Mucosa of rectum (tissue), 2 donors: ENCODE measurements around the gene DDX3Y.

Experiments used
- H3K27ac ChIP-seq, 2 donors: one replicate each; pipeline ENCODE4 v1.7.0; 2013; ENCODE audit warnings: inconsistent platforms in 2 of 2, low read depth in 2 of 2, low read length in 2 of 2
- H3K27me3 ChIP-seq, 2 donors: one replicate each; pipeline ENCODE4 v1.7.0; 2013; ENCODE audit warnings: low read length in 2 of 2; ENCODE audit not compliant: control insufficient read depth in 2 of 2, insufficient read depth in 2 of 2
- H3K36me3 ChIP-seq, 2 donors: one replicate each; pipeline ENCODE4 v1.7.0; 2013; ENCODE audit warnings: low read length in 2 of 2; ENCODE audit not compliant: control insufficient read depth in 2 of 2, insufficient read depth in 2 of 2
- H3K4me1 ChIP-seq, 2 donors: one replicate each; pipeline ENCODE4 v1.7.0; 2013; ENCODE audit warnings: low read length in 2 of 2, mild to moderate bottlenecking in 1 of 2; ENCODE audit not compliant: control insufficient read depth in 2 of 2, insufficient read depth in 2 of 2
- H3K4me3 ChIP-seq, 2 donors: one replicate each; pipeline ENCODE4 v1.7.0; 2013; ENCODE audit warnings: low read length in 2 of 2
- H3K9ac ChIP-seq, 2 donors: one replicate each; pipeline ENCODE4 v1.7.0; 2013; ENCODE audit warnings: low read length in 2 of 2, low read depth in 1 of 2, mild to moderate bottlenecking in 1 of 2
- H3K9me3 ChIP-seq, 2 donors: one replicate each; pipeline ENCODE4 v1.7.0; 2013; ENCODE audit warnings: low read length in 2 of 2; ENCODE audit not compliant: control insufficient read depth in 2 of 2
- donor health status: healthy.
- donor health status: Normal muscosa, but diverticular disease.

DDX3Y gene

GRCh38 chrY:12904618-12905516 lies at the start of gene DDX3Y:
Gene DDX3Y (plus strand): TSS chrY:12904868. CDS start chrY:12904937, 69 bp downstream.
- H3K4me3 ChIP-seq, result no peak within 1 kb of the TSS
- H3K9me3 ChIP-seq, result no peaks in the 10 kb centered on the region
- no peak within 1 kb of the TSS for H3K27ac ChIP-seq
- H3K9ac ChIP-seq, result no peak within 1 kb of the TSS
- H3K4me1 ChIP-seq, result no peaks in the 10 kb centered on the region
- no peaks in the 10 kb centered on the region for H3K27me3 ChIP-seq
- no peaks in the 10 kb centered on the region for H3K36me3 ChIP-seq

GRCh38 chrY:12855791-12856275 lies 48.8 kb upstream of the DDX3Y start:
- Histone ChIP-seq H3K4me1 (no peaks in the 10 kb centered on the region), H3K4me3 (no peak overlapping the region), H3K36me3 (no peaks in the 10 kb centered on the region)

GRCh38 chrY:12867960-12868359 lies 36.7 kb upstream of the DDX3Y start:
- Histone ChIP-seq H3K36me3 (no peaks in the 10 kb centered on the region), H3K9ac (no peak overlapping the region), H3K4me1 (no peaks in the 10 kb centered on the region), H3K27ac (no peak overlapping the region), H3K27me3 (no peaks in the 10 kb centered on the region), H3K4me3 (no peak overlapping the region), H3K9me3 (no peaks in the 10 kb centered on the region)

More at GRCh38 chrY:12855791-12856275, 48.8 kb upstream of the DDX3Y start:
- Histone ChIP-seq H3K27me3 (no peaks in the 10 kb centered on the region), H3K9me3 (no peaks in the 10 kb centered on the region), H3K9ac (no peak overlapping the region), H3K27ac (no peak overlapping the region)

GRCh38 chrY:12896973-12897372 lies 7.7 kb upstream of the DDX3Y start:
- Histone ChIP-seq H3K27ac (no peak overlapping the region), H3K4me1 (no peaks in the 10 kb centered on the region), H3K4me3 (no peak overlapping the region), H3K36me3 (no peaks in the 10 kb centered on the region), H3K9me3 (no peaks in the 10 kb centered on the region), H3K27me3 (no peaks in the 10 kb centered on the region), H3K9ac (no peak overlapping the region)

- Histone ChIP-seq H3K27ac (no peak overlapping the region), H3K9ac (no peak overlapping the region), H3K4me1 (no peaks in the 10 kb centered on the region), H3K27me3 (no peaks in the 10 kb centered on the region), H3K9me3 (no peaks in the 10 kb centered on the region), H3K4me3 (no peak overlapping the region), H3K36me3 (no peaks in the 10 kb centered on the region)
Measured at GRCh38 chrY:12898604-12899003, 6.1 kb upstream of the DDX3Y start.

- H3K9ac ChIP-seq, result no peak overlapping the region
- H3K27ac ChIP-seq, result no peak overlapping the region
- no peaks in the 10 kb centered on the region for H3K27me3 ChIP-seq
- H3K4me1 ChIP-seq, result no peaks in the 10 kb centered on the region
- H3K9me3 ChIP-seq, result no peaks in the 10 kb centered on the region
- no peaks in the 10 kb centered on the region for H3K36me3 ChIP-seq
- H3K4me3 ChIP-seq, result no peak overlapping the region
Measured at GRCh38 chrY:12905517-12905872, 827 bp downstream of the DDX3Y start.

GRCh38 chrY:12905895-12906294 lies 1.2 kb downstream of the DDX3Y start:
- no peak overlapping the region for H3K27ac ChIP-seq
- H3K27me3 ChIP-seq, result no peaks in the 10 kb centered on the region
- H3K9ac ChIP-seq, result no peak overlapping the region
- no peaks in the 10 kb centered on the region for H3K36me3 ChIP-seq
- H3K9me3 ChIP-seq, result no peaks in the 10 kb centered on the region
- no peak overlapping the region for H3K4me3 ChIP-seq
- H3K4me1 ChIP-seq, result no peaks in the 10 kb centered on the region

- no peak overlapping the region for H3K9ac ChIP-seq
- H3K27me3 ChIP-seq, result no peaks in the 10 kb centered on the region
- no peak overlapping the region for H3K4me3 ChIP-seq
- H3K4me1 ChIP-seq, result no peaks in the 10 kb centered on the region
- H3K9me3 ChIP-seq, result no peaks in the 10 kb centered on the region
- no peak overlapping the region for H3K27ac ChIP-seq
- no peaks in the 10 kb centered on the region for H3K36me3 ChIP-seq
Measured at GRCh38 chrY:12913541-12913940, 8.9 kb downstream of the DDX3Y start.

- no peak overlapping the region for H3K27ac ChIP-seq
- H3K27me3 ChIP-seq, result no peaks in the 10 kb centered on the region
- H3K9me3 ChIP-seq, result no peaks in the 10 kb centered on the region
- H3K9ac ChIP-seq, result no peak overlapping the region
- no peaks in the 10 kb centered on the region for H3K4me1 ChIP-seq
- no peaks in the 10 kb centered on the region for H3K36me3 ChIP-seq
- no peak overlapping the region for H3K4me3 ChIP-seq
Measured at GRCh38 chrY:12928043-12928442, 23.4 kb downstream of the DDX3Y start.

- Histone ChIP-seq H3K4me1 (no peaks in the 10 kb centered on the region), H3K27me3 (no peaks in the 10 kb centered on the region), H3K9me3 (no peaks in the 10 kb centered on the region), H3K9ac (no peak overlapping the region), H3K36me3 (no peaks in the 10 kb centered on the region), H3K27ac (no peak overlapping the region), H3K4me3 (no peak overlapping the region)
Measured at GRCh38 chrY:12941725-12942687, 37.3 kb downstream of the DDX3Y start.
